HUES64 (cell line): Measurements from ENCODE around the gene EFHB.
"Not testable (repeated sequence)": the region's sequence is repeated elsewhere in the genome, so short reads cannot be mapped to it uniquely, and the experiment has no call there.

ENCODE experiments used
- H3K27ac ChIP-seq: 2 replicates; pipeline ENCODE4 v1.7.0; 2013; ENCODE audit warnings: low read depth, low read length, inconsistent platforms
- H3K27me3 ChIP-seq: 2 replicates; pipeline ENCODE4 v1.6.1; 2013; ENCODE audit warnings: mild to moderate bottlenecking, low read length; ENCODE audit not compliant: insufficient read depth
- H3K36me3 ChIP-seq: 2 replicates; pipeline ENCODE4 v1.6.1; 2013; ENCODE audit warnings: mild to moderate bottlenecking, low read length; ENCODE audit not compliant: insufficient read depth
- H3K4me1 ChIP-seq: 2 replicates; pipeline ENCODE4 v1.6.1; 2013; ENCODE audit warnings: mild to moderate bottlenecking, low read length, moderate library complexity; ENCODE audit not compliant: insufficient read depth
- H3K4me3 ChIP-seq: 2 replicates; pipeline ENCODE4 v1.5.1; 2013; ENCODE audit warnings: mild to moderate bottlenecking, low read length, moderate library complexity
- H3K9ac ChIP-seq: 2 replicates; pipeline ENCODE4 v1.6.1; 2013; ENCODE audit warnings: mild to moderate bottlenecking, low read depth, low read length
- H3K9me3 ChIP-seq: 2 replicates; pipeline ENCODE4 v1.6.1; 2013; ENCODE audit warnings: low read depth, low read length; ENCODE audit not compliant: insufficient read depth
- WGBS: fragments of 150-250, 120-280 bp; methylation state at CpG from one replicate; pipeline ENCODE4 v1.1.7; 2013; ENCODE audit warnings: missing lambda C conversion rate; 5-methylcytosine and 5-hydroxymethylcytosine counted together

EFHB gene

GRCh38 chr3:19931180-19931692 lies 2.8 kb downstream of the EFHB start:
- 96% methylated on average over 2 of the region's 2 CpGs for WGBS
- H3K9me3 ChIP-seq, result no peaks in the 10 kb centered on the region
- H3K36me3 ChIP-seq, result no peaks in the 10 kb centered on the region
- H3K9ac ChIP-seq, result no peak overlapping the region
- no peak overlapping the region for H3K4me3 ChIP-seq
- H3K4me1 ChIP-seq, result peaks cover 6% of the 10 kb centered on the region; the same call in 1 of the 2 replicates
- H3K27ac ChIP-seq, result no peak overlapping the region
- H3K27me3 ChIP-seq, result no peaks in the 10 kb centered on the region

GRCh38 chr3:19920401-19921080 lies 13.5 kb downstream of the EFHB start:
- no peaks in the 10 kb centered on the region for H3K36me3 ChIP-seq
- no peak overlapping the region for H3K4me3 ChIP-seq
- no peaks in the 10 kb centered on the region for H3K27me3 ChIP-seq
- no peak overlapping the region for H3K27ac ChIP-seq
- H3K9me3 ChIP-seq, result no peaks in the 10 kb centered on the region
- no peaks in the 10 kb centered on the region for H3K4me1 ChIP-seq
- H3K9ac ChIP-seq, result no peak overlapping the region
- WGBS, result 86% methylated on average over 1 of the region's 4 CpGs

- Histone ChIP-seq H3K9me3 (no peaks in the 10 kb centered on the region), H3K4me1 (no peaks in the 10 kb centered on the region), H3K36me3 (no peaks in the 10 kb centered on the region), H3K27me3 (no peaks in the 10 kb centered on the region), H3K9ac (no peak overlapping the region), H3K27ac (no peak overlapping the region), H3K4me3 (no peak overlapping the region)
- WGBS, result 100% methylated on average over 1 of the region's 1 CpG
These were observed 16.9 kb downstream of the EFHB start for GRCh38 chr3:19917167-19917566.

- no peaks in the 10 kb centered on the region; the same call in 1 of the 2 replicates for H3K4me1 ChIP-seq
- H3K4me3 ChIP-seq, result no peak overlapping the region
- H3K9me3 ChIP-seq, result no peaks in the 10 kb centered on the region
- no peaks in the 10 kb centered on the region for H3K27me3 ChIP-seq
- H3K36me3 ChIP-seq, result no peaks in the 10 kb centered on the region
- no peak overlapping the region for H3K27ac ChIP-seq
- H3K9ac ChIP-seq, result no peak overlapping the region
These were observed 22.6 kb downstream of the EFHB start for GRCh38 chr3:19911452-19911851.

GRCh38 chr3:19907523-19907922 lies 26.5 kb downstream of the EFHB start:
- no peaks in the 10 kb centered on the region for H3K36me3 ChIP-seq
- no peaks in the 10 kb centered on the region for H3K9me3 ChIP-seq
- no peak overlapping the region for H3K27ac ChIP-seq
- WGBS, result 100% methylated on average over 1 of the region's 3 CpGs
- no peak overlapping the region for H3K9ac ChIP-seq
- H3K4me1 ChIP-seq, result no peaks in the 10 kb centered on the region; the same call in 1 of the 2 replicates
- H3K4me3 ChIP-seq, result no peak overlapping the region
- H3K27me3 ChIP-seq, result no peaks in the 10 kb centered on the region

GRCh38 chr3:19903649-19904048 lies 30.4 kb downstream of the EFHB start:
- no peaks in the 10 kb centered on the region for H3K36me3 ChIP-seq
- H3K4me3 ChIP-seq, result no peak overlapping the region
- no peaks in the 10 kb centered on the region for H3K27me3 ChIP-seq
- WGBS, result 92% methylated on average over 1 of the region's 2 CpGs
- H3K27ac ChIP-seq, result no peak overlapping the region
- H3K4me1 ChIP-seq, result no peaks in the 10 kb centered on the region; the same call in 1 of the 2 replicates
- no peaks in the 10 kb centered on the region for H3K9me3 ChIP-seq
- no peak overlapping the region for H3K9ac ChIP-seq

- H3K27me3 ChIP-seq, result no peaks in the 10 kb centered on the region
- no peaks in the 10 kb centered on the region for H3K4me1 ChIP-seq
- no peaks in the 10 kb centered on the region for H3K9me3 ChIP-seq
- H3K27ac ChIP-seq, result no peak overlapping the region
- no peak overlapping the region for H3K9ac ChIP-seq
- 95% methylated on average over 4 of the region's 4 CpGs for WGBS
- no peaks in the 10 kb centered on the region for H3K36me3 ChIP-seq
- H3K4me3 ChIP-seq, result no peak overlapping the region
These were observed 32.1 kb downstream of the EFHB start for GRCh38 chr3:19901918-19902317.

GRCh38 chr3:19901337-19901736 lies 32.7 kb downstream of the EFHB start:
- Histone ChIP-seq H3K27me3 (no peaks in the 10 kb centered on the region), H3K9ac (no peak overlapping the region), H3K27ac (no peak overlapping the region), H3K9me3 (no peaks in the 10 kb centered on the region), H3K4me3 (no peak overlapping the region), H3K36me3 (no peaks in the 10 kb centered on the region), H3K4me1 (no peaks in the 10 kb centered on the region)
- WGBS, result 96% methylated on average over 4 of the region's 5 CpGs

GRCh38 chr3:19899833-19900232 lies 34.2 kb downstream of the EFHB start:
- not testable (repeated sequence) for H3K27me3 ChIP-seq, H3K9ac ChIP-seq, H3K4me1 ChIP-seq, H3K36me3 ChIP-seq, H3K27ac ChIP-seq, H3K9me3 ChIP-seq, H3K4me3 ChIP-seq
- 91% methylated on average over 7 of the region's 7 CpGs for WGBS

- H3K27me3 ChIP-seq, result no peaks in the 10 kb centered on the region
- no peaks in the 10 kb centered on the region for H3K4me1 ChIP-seq
- no peaks in the 10 kb centered on the region for H3K36me3 ChIP-seq
- H3K27ac ChIP-seq, result no peak overlapping the region
- H3K9ac ChIP-seq, result no peak overlapping the region
- WGBS, result 97% methylated on average over 2 of the region's 2 CpGs
- no peak overlapping the region for H3K4me3 ChIP-seq
- no peaks in the 10 kb centered on the region for H3K9me3 ChIP-seq
These were observed 34.8 kb downstream of the EFHB start for GRCh38 chr3:19899264-19899663.

GRCh38 chr3:19898721-19899120 lies 35.3 kb downstream of the EFHB start:
- Histone ChIP-seq H3K4me3 (no peak overlapping the region), H3K9ac (no peak overlapping the region), H3K9me3 (no peaks in the 10 kb centered on the region), H3K27me3 (no peaks in the 10 kb centered on the region), H3K36me3 (no peaks in the 10 kb centered on the region), H3K4me1 (no peaks in the 10 kb centered on the region), H3K27ac (no peak overlapping the region)
- 73% methylated on average over 2 of the region's 2 CpGs for WGBS

GRCh38 chr3:19891740-19892139 lies 42.3 kb downstream of the EFHB start:
- no peaks in the 10 kb centered on the region for H3K27me3 ChIP-seq
- no peak overlapping the region for H3K27ac ChIP-seq
- H3K4me1 ChIP-seq, result peaks cover 5% of the 10 kb centered on the region; the same call in 1 of the 2 replicates
- no peak overlapping the region for H3K9ac ChIP-seq
- no peaks in the 10 kb centered on the region for H3K36me3 ChIP-seq
- H3K4me3 ChIP-seq, result no peak overlapping the region
- no peaks in the 10 kb centered on the region for H3K9me3 ChIP-seq
- WGBS, result 98% methylated on average over 1 of the region's 1 CpG
